GM19455 (cell line): ENCODE measurements around the gene PRR15L.
A peak's percentile ranks its signal among the peaks of the same experiment; 100 is the strongest.

Experiments used
- ATAC-seq: cut with Tn5 transposase; IDR thresholded peaks from one replicate; pipeline ENCODE4 v1.9.1; 2021; ENCODE audit not compliant: unreplicated experiment

PRR15L gene

GRCh38 chr17:47962901-47963300 is 5.2 kb upstream of the PRR15L start:
- ATAC-seq, result no peak

- no peak for ATAC-seq
These were observed 3.7 kb upstream of the PRR15L start for GRCh38 chr17:47961406-47961805.

DNA sequence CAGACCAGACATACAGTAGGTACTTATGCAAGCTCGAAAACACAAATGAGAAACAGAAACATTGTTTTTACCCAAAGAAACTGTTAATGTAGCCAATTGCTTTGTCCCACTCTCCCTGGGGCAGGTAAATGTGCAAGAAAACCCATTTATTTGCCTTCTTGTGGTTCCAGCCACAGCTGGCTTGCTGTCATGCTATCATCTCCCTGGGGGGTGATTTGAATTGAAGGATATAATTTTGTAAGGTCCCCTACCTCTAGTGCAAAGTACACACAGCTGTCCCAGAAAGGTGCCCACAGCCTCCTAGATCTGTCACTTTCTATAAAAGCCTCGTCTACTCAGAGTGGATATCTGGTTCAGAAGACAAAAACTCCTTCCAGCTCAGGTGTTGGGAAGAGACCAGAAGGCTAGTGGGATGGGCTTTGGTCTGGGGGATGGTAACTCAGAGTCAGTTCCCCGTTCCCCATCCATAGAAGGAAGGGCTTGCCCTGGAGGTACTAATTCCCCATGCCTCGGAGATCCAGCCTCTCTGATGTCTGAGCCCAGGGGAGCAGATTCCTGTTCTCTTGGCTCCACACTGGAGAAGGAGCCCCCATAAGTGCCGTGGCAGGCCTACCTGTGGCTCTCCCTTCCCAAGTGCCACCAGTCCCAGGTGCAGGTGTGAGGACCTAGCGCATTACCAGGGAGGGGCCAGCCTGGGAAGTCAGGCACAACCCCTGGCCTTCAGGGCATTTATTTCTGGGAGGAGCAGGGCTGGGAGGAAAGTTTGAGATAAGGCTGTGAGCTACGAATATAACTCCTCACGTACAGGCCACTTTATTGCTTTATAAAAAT is 2.4 kb upstream of the PRR15L start:
- ATAC-seq, result no peak

GRCh38 chr17:47956791-47957590 is 692 bp downstream of the PRR15L start:
- no peak for ATAC-seq

DNA sequence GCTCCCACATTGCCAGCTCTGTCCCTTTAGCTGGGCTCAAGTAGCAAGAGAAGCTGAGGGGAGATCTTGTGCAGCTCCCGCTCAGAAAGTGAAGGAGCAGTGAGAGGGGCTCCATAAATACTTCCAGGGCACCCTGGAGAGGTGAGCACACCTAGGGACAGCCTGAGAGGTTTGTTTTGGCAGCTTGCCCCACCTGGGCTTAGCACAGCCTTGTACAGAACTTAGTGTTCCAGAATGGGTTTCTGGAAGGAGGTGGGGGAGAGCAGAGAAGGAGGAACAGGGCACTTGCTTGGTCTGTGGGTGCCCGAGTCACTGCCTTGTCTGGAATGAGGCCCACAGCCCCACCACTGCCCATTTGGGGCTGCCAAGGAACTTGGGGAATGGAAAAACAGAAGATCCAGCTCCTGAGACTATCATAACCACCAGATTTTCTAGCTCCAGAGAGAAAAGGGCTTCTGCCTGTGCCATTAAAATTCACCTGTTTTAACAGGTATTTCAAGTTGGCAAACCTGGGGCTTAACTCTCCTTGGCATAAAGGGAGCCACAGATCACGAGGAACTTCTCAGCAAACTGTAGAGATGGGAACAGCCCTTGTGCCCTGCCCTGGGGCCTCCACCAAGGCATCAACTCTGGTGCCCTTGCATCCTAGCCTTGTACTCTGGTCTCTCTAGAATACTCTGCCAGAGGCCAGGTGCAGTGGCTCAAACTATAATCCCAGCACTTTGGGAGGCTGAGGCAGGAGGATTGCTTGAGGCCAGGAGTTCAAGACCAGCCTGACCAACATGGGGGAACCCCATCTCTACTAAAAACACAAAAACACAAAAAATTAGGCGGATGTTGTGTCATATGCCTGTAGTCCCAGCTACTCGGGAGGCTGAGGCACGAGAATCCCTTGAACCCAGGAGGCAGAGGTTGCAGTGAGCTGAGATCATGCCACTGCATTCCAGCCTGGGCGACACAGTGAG is 1.9 kb downstream of the PRR15L start:
- no peak for ATAC-seq

DNA sequence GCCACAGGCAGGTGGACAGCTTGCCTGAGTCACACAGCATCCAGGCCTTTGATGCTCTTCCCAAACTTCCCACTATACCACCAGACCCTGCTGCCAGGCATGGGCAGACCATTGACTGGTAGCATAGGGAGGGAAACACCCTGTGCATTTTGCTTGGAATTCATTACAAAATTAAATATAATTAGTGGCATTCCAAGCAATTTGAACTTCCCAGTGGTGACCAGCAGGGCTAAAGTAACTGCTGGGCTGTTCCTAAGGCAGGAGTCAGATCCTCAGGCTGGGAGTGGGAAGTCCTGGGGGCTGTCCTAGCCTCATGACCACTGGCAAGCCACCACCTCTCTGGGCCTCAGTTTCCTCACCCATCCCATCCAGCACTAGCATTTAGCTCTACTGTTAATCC is 3.8 kb downstream of the PRR15L start:
- no peak for ATAC-seq

GRCh38 chr17:47952171-47953021 is 5.3 kb downstream of the PRR15L start:
- ATAC-seq, result no peak

GRCh38 chr17:47950448-47950847 is 7.2 kb downstream of the PRR15L start:
- no peak for ATAC-seq

DNA sequence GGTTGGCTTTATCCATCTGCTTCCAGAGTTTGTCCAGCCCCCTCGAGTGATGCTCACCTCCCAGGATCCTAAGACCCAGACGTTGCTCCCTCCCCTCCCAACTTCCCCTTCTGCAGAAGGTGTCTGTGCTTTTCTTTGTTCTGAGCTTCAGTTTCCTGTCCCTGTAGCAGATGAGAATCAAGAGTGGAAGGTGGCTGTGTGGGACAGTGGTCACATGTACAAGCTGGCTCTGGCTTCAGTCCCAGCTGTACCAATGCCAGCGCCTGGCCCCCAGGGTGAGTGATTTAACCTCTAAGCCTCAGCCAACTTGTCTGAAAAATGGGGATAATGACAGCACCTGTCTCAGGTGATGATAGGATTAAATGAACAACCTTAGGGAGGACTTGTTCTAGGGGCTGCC is 7.7 kb downstream of the PRR15L start:
- ATAC-seq, result no peak

- ATAC-seq, result peak; percentile 65
These were observed 8.4 kb downstream of the PRR15L start for GRCh38 chr17:47949197-47949759.

GRCh38 chr17:47948706-47949196 is 8.9 kb downstream of the PRR15L start:
- ATAC-seq, result no peak

- no peak for ATAC-seq
These were observed 10.7 kb downstream of the PRR15L start for GRCh38 chr17:47946929-47947397.

DNA sequence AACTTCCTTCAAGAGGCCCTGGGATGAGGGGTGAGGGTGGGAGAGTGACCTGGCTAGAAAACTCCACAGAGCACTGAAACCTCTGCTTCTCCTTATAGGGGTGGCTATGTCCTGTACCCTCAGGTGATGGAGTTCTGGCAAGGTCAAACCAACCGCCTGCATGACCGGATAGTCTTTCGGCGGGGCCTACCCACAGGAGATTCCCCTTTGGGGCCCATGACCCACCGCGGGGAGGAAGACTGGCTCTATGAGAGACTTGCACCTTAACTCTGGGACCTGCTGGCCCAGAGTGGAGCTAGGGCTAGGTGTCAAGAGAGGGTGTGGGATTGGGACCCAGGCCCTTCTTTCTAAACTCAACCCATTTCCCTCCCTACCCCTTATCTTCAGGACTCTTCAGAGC is 11.2 kb downstream of the PRR15L start:
- ATAC-seq, result no peak

- no peak for ATAC-seq
These were observed 11.9 kb downstream of the PRR15L start for GRCh38 chr17:47945529-47946508.

DNA sequence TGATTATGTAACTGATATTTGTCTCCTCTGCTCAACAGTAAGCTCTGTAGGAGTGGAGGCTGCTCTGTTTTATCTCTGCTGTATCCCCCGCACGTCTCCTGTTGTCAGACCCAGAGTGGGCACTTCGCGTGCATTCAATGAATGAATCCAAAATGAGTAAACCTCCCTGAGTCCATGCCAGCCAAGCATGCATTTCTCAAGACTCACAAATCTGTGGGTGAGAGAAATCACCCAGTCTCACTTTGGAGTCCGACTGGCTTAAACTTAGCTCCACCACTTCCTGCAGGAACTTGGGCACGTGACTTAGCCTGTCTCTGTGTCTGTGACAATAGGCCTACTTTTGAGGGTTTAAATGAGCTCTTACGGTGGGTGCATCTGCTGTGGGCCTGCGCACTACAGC is 12.6 kb downstream of the PRR15L start:
- no peak for ATAC-seq

DNA sequence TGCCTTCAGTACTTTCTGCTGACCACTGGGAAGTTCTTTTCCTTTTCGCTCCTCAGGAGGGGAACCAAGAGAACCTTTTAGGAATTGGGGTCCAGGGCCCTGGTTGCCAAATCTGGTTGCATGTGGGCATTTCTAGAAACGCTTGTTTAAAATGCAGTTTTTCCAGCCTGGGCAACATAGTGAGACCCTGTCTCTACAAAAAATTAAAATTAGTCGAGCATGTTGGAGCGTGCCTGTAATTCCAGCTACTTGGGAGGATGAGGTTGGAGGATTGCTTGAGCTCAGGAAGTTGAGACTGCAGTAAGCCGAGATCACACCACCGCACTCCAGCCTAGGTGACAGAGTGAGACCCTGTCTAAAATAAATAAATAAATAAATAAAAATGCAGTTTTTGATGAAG is 15.1 kb downstream of the PRR15L start:
- ATAC-seq, result no peak

DNA sequence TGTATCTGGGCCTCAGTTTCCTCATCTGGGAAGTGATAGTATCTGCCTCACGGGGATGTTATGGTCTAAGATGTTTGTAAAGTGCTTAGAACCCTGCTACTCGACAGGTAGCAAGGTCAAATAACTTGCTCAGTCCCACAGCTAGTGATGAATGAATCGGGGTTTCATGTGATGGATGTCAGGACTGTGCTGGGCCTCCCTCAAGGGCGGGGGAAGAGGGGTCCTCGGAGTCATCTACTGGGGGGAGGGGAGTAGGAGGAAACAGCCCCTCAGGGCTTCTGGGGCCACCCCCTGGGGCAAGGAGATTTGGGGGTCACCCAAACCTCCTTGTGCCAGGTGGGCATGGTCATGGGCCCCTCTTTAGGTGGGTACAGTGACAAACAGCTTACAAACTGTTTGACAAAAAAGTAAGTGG is 15.6 kb downstream of the PRR15L start:
- ATAC-seq, result no peak
